Effector memory CD4-positive, alpha-beta T cell (primary cell): ENCODE results near the gene SYNM.

Experiments used
- DNase-seq, 3 donors: peaks; one replicate each; pipeline ENCODE4 v3.0.0-alpha.2; 2020
- H3K27ac ChIP-seq: 2 replicates; pipeline ENCODE4 v1.7.0; 2013; ENCODE audit warnings: mild to moderate bottlenecking, low read length, moderate library complexity; ENCODE audit not compliant: insufficient read depth, poor library complexity, severe bottlenecking
- H3K27me3 ChIP-seq: replicated peaks from 2 replicates; pipeline ENCODE4 v1.7.0; 2013; ENCODE audit warnings: mild to moderate bottlenecking, low read length; ENCODE audit not compliant: insufficient read depth, control insufficient read depth, poor library complexity, severe bottlenecking
- H3K36me3 ChIP-seq: 2 replicates; pipeline ENCODE4 v1.7.0; 2013; ENCODE audit warnings: mild to moderate bottlenecking, low read length, moderate library complexity; ENCODE audit not compliant: control insufficient read depth, insufficient read depth
- H3K4me1 ChIP-seq: 2 replicates; pipeline ENCODE4 v1.7.0; 2013; ENCODE audit warnings: low read length, mild to moderate bottlenecking; ENCODE audit not compliant: control insufficient read depth, insufficient read depth, poor library complexity, severe bottlenecking
- H3K4me3 ChIP-seq: 2 replicates; pipeline ENCODE4 v1.7.0; 2013; ENCODE audit warnings: low read length, low read depth, mild to moderate bottlenecking; ENCODE audit not compliant: insufficient read depth, poor library complexity, severe bottlenecking
- H3K9me3 ChIP-seq: 2 replicates; pipeline ENCODE4 v1.7.0; 2013; ENCODE audit warnings: mild to moderate bottlenecking, low read length, moderate library complexity; ENCODE audit not compliant: control insufficient read depth

The SYNM gene

GRCh38 chr15:99154271-99154670 is 49.4 kb downstream of the SYNM start:
- Histone ChIP-seq H3K4me3 (no peak overlapping the region), H3K27ac (no peak overlapping the region)
- no peak for DNase-seq

GRCh38 chr15:99155961-99156443 is 51.1 kb downstream of the SYNM start:
- H3K9me3 ChIP-seq, result no peaks in the 10 kb centered on the region
- DNase-seq, result no peak
- no peak overlapping the region for H3K4me3 ChIP-seq
- no peak overlapping the region for H3K27ac ChIP-seq
- no peaks in the 10 kb centered on the region for H3K36me3 ChIP-seq
- H3K27me3 ChIP-seq, result no peaks in the 10 kb centered on the region
- no peaks in the 10 kb centered on the region for H3K4me1 ChIP-seq

More at GRCh38 chr15:99154271-99154670, 49.4 kb downstream of the SYNM start:
- Histone ChIP-seq H3K9me3 (no peaks in the 10 kb centered on the region), H3K27me3 (no peaks in the 10 kb centered on the region), H3K4me1 (no peaks in the 10 kb centered on the region), H3K36me3 (no peaks in the 10 kb centered on the region)

GRCh38 chr15:99157456-99157855 is 52.6 kb downstream of the SYNM start:
- DNase-seq, result no peak
- no peaks in the 10 kb centered on the region for H3K36me3 ChIP-seq
- H3K9me3 ChIP-seq, result no peaks in the 10 kb centered on the region
- H3K27me3 ChIP-seq, result no peaks in the 10 kb centered on the region
- H3K27ac ChIP-seq, result no peak overlapping the region
- H3K4me3 ChIP-seq, result no peak overlapping the region
- no peaks in the 10 kb centered on the region for H3K4me1 ChIP-seq

GRCh38 chr15:99158626-99159412 is 53.9 kb downstream of the SYNM start:
- H3K27ac ChIP-seq, result no peak overlapping the region
- H3K9me3 ChIP-seq, result no peaks in the 10 kb centered on the region
- H3K36me3 ChIP-seq, result no peaks in the 10 kb centered on the region
- no peak overlapping the region for H3K4me3 ChIP-seq
- no peaks in the 10 kb centered on the region for H3K27me3 ChIP-seq
- no peaks in the 10 kb centered on the region for H3K4me1 ChIP-seq
- DNase-seq, result no peak

- Histone ChIP-seq H3K27ac (no peak overlapping the region), H3K27me3 (no peaks in the 10 kb centered on the region), H3K36me3 (no peaks in the 10 kb centered on the region), H3K4me1 (no peaks in the 10 kb centered on the region), H3K4me3 (no peak overlapping the region), H3K9me3 (no peaks in the 10 kb centered on the region)
- no peak for DNase-seq
Observed at GRCh38 chr15:99163271-99164062, 58.6 kb downstream of the SYNM start.

GRCh38 chr15:99164119-99164518 is 59.2 kb downstream of the SYNM start:
- no peaks in the 10 kb centered on the region for H3K27me3 ChIP-seq
- H3K36me3 ChIP-seq, result no peaks in the 10 kb centered on the region
- H3K4me3 ChIP-seq, result no peak overlapping the region
- no peaks in the 10 kb centered on the region for H3K9me3 ChIP-seq
- no peak overlapping the region for H3K27ac ChIP-seq
- no peak for DNase-seq
- H3K4me1 ChIP-seq, result no peaks in the 10 kb centered on the region

- H3K27me3 ChIP-seq, result no peaks in the 10 kb centered on the region
- H3K4me3 ChIP-seq, result no peak overlapping the region
- no peaks in the 10 kb centered on the region for H3K36me3 ChIP-seq
- DNase-seq, result no peak
- no peaks in the 10 kb centered on the region for H3K4me1 ChIP-seq
- no peak overlapping the region for H3K27ac ChIP-seq
- no peaks in the 10 kb centered on the region for H3K9me3 ChIP-seq
Observed at GRCh38 chr15:99165020-99165790, 60.3 kb downstream of the SYNM start.

GRCh38 chr15:99165956-99166689 is 61.2 kb downstream of the SYNM start:
- DNase-seq, result no peak
- no peak overlapping the region for H3K4me3 ChIP-seq
- H3K9me3 ChIP-seq, result no peaks in the 10 kb centered on the region
- no peak overlapping the region for H3K27ac ChIP-seq
- H3K4me1 ChIP-seq, result no peaks in the 10 kb centered on the region
- H3K36me3 ChIP-seq, result no peaks in the 10 kb centered on the region
- H3K27me3 ChIP-seq, result no peaks in the 10 kb centered on the region

- no peak for DNase-seq
- H3K4me1 ChIP-seq, result no peaks in the 10 kb centered on the region
Observed at GRCh38 chr15:99167201-99167600, 62.3 kb downstream of the SYNM start.

More at GRCh38 chr15:99167201-99167600, 62.3 kb downstream of the SYNM start:
- Histone ChIP-seq H3K4me3 (no peak overlapping the region), H3K27ac (no peak overlapping the region), H3K27me3 (no peaks in the 10 kb centered on the region), H3K36me3 (no peaks in the 10 kb centered on the region), H3K9me3 (no peaks in the 10 kb centered on the region)
